Measurements from ENCODE around the gene TNIP3.
"Not testable (repeated sequence)": the region's sequence is repeated elsewhere in the genome, so short reads cannot be mapped to it uniquely, and the experiment has no call there.

The TNIP3 gene

DNA sequence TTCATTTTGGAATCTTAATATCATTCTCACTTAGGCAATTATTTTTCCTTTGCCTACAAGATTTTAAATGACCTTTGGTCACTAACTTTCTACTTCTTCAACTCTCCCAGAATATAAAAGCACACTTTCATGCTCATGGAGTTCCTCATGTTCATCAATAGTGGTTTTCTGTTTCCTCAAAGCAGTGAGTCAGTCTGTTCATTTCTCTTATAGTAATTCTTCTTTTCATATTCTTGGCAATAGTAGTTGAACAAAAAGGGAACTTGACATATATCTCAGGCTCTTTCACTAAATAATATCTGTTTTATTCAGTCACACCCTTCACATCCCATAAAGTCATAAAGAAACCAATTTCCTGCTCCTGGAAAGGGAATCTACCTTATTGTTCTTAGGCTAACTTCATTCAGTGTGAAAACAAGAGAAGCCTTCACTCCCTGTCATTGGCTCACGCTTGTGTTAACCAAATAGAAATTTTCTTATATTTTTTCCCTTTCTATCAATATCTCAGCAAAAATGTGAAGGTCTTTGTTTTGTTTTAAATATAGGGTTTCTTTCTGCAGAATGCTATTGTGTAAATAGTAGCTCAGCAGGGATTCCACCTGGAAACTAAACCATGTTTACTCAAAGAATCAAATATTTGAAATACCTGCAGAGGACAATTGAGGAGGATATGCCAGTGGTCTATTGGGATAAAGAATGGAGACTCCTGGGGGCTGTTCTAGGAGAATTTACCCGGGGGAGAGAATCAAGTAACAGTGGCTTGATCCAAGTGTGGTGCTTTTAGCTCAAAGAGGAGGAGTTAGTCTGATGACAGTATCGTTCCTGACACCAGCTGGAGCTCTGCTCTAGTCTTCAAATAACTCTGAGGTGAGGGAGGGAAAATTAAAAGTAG is 13.4 kb upstream of the TNIP3 start:
- H3K27ac ChIP-seq, result no peak overlapping the region

DNA sequence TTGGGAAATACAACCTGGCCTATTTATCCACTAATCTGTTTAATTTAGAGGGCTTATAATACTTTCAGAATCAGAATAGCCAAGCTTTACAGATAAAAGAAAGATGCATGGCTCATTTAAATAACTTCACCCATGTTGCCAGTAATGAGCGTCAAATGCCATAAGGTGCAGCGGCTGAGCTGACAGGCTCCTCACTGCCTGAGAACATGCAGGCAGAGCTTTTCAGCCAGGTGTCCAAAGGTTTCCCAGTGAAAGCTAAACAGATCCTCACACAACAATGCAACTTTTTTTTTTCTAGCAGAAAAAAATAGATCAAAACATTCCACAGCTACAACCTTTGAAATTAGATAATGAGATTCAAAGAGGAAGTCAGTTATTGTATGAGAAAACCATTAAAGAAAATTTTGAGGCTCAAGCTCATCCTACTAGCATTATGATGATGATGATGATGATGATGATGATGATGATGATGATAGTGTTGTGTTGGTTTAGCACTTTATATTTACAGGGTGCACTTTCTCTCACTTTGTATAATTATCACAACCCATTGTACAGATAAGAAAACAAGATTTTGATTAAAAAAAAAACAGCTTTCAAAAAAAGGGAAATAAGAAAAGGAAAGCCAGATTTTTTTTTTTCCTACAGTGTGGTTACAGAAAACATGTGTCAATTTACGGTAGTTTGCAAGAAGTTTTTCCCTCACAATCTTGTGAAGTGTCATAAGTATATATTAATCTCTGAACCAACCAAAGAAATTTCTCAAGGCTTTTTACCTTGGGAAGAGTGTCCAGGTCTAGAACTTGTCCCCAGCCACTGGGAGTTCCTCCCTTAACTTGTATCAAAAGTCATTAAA is 12.2 kb upstream of the TNIP3 start:
- no peak for TF ChIP-seq ZFX (IDR thresholded peaks at IDR 0.05; ENCODE audit: borderline replicate concordance)
- TF ChIP-seq, protein P1, sequence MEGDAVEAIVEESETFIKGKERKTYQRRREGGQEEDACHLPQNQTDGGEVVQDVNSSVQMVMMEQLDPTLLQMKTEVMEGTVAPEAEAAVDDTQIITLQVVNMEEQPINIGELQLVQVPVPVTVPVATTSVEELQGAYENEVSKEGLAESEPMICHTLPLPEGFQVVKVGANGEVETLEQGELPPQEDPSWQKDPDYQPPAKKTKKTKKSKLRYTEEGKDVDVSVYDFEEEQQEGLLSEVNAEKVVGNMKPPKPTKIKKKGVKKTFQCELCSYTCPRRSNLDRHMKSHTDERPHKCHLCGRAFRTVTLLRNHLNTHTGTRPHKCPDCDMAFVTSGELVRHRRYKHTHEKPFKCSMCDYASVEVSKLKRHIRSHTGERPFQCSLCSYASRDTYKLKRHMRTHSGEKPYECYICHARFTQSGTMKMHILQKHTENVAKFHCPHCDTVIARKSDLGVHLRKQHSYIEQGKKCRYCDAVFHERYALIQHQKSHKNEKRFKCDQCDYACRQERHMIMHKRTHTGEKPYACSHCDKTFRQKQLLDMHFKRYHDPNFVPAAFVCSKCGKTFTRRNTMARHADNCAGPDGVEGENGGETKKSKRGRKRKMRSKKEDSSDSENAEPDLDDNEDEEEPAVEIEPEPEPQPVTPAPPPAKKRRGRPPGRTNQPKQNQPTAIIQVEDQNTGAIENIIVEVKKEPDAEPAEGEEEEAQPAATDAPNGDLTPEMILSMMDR (IDR thresholded peaks at IDR 0.05), result no peak
- H3K27ac ChIP-seq, result no peak overlapping the region

More for the DNA sequence above, 13.4 kb upstream of the TNIP3 start:
- TF ChIP-seq ZFX (IDR thresholded peaks at IDR 0.05; ENCODE audit: borderline replicate concordance), result no peak
- TF ChIP-seq, protein P1 (IDR thresholded peaks at IDR 0.05), result no peak

DNA sequence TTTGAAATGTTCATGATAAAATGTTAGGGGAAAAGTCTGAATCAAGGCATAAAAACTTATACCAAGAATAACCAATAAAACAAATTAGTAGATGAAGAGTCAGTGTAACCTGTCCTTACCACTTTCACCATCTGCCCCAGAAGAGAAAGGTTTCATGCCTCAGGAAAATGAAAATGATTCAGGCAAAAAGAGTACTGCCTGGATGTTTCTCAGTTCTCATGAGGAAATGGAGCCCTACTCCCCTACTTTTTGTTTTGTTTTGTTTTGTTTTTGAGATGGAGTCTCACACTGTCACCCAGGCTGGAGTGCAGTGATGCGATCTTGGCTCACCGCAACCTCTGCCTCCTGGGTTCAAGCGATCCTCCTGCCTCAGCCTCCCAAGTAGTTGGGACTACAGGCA is 7.4 kb upstream of the TNIP3 start:
- not testable (repeated sequence) for H3K27ac ChIP-seq

DNA sequence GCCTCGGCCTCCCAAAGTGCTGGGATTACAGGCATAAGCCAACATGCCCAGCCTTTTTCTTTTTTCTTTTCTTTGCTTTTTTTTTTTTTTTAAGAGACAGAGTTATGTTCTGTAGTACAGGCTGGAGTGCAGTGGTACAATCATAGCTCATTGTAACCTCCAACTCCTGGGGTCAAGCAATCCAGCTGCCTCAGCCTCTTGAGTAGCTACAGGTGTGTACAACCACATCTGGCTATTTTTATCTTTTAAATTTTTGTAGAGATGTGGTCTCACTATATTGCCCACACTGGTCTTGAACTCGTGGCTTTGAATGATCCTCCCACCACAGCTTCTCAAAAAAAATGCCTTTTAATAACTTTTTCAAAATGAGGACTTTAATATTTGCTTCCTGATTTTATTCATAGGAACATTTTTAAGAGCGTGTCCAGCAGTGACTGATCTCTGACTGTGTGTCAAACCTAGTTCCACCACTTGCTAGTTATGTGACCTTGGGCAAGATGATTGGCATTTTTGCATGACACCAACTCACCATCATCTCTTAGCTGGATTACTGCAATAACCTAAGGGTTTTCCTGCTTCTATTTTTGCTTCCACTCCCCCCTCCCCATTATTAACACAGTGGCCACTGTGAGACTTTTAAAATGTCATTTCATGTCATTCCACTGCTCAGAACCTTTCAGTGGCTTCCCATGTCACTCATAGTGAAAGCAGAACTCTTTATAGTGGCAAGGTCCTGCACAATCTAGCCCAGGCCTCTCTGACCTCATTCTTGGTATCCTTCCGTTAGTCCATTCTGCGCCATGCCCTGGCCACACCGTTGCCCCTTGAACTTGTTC is 4.5 kb upstream of the TNIP3 start:
- no peak overlapping the region for H3K27ac ChIP-seq
- no peak for TF ChIP-seq ZFX (IDR thresholded peaks at IDR 0.05; ENCODE audit: borderline replicate concordance)
- TF ChIP-seq, protein P1 (IDR thresholded peaks at IDR 0.05), result no peak

DNA sequence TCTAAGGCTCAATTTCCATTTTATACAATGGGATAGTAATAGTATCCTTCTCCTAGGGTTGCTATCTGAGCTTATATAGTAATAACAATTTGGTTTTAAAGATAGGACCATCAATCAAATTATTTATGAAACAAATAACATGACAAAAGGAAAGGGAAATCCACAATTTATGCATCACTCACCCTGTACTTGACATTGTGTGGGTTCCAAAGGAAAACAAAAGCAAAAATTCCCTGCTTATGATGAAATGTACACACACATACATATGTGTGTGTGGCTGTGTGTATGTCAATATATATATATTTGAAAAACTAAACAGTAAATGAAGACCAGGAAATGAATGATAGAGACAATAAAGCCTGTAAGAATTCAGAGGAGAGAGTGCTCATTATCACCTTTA is 2.9 kb upstream of the TNIP3 start:
- TF ChIP-seq, protein P1 (IDR thresholded peaks at IDR 0.05), result no peak
- TF ChIP-seq ZFX (IDR thresholded peaks at IDR 0.05; ENCODE audit: borderline replicate concordance), result no peak
- no peak overlapping the region for H3K27ac ChIP-seq

DNA sequence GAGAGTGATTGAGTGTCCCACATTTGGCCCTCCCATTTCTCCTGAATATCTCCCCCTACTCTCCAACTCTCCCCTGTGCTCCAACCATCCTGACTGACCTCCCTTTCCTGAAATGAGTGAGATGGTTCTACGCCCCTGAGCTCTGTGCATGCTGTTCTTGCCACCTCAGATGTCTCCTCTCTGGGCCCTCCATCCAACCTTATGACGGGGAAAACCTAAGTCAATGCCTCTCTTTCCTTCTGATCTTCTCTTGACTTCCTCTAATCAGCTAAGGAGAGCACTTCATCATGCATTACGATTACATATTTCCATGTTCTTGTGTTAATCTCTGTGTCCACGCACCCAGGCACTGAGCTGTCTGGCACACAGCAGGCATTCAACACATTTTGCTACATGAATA is 1.1 kb upstream of the TNIP3 start:
- TF ChIP-seq, protein P1 (IDR thresholded peaks at IDR 0.05), result no peak
- no peak for TF ChIP-seq ZFX (IDR thresholded peaks at IDR 0.05; ENCODE audit: borderline replicate concordance)

More for the DNA sequence above, 1.1 kb upstream of the TNIP3 start:
- no peak overlapping the region for H3K27ac ChIP-seq

All from 22Rv1 (cell line).